ENCODE measurements around the gene SIPA1. TPM values are rescaled to one million over a fixed set of nuclear protein-coding genes. Genes with fewer than 3 reads are reported as not detected.
"Not testable (repeated sequence)": the region's sequence is repeated elsewhere in the genome, so short reads cannot be mapped to it uniquely, and the experiment has no call there.

SIPA1 gene
- total and polyA plus RNA-seq, 2 donors: 51.9 to 153 TPM

- Histone ChIP-seq H3K27me3 (ENCODE audit: control insufficient read depth in 2 of 2, insufficient read depth in 1 of 2, low read length in 1 of 2) (no peaks in the 10 kb centered on the region), H3K4me3 (ENCODE audit: low read length in 2 of 2) (no peak overlapping the region), H3K27ac (ENCODE audit: low read depth in 1 of 2, low read length in 1 of 2) (no peak overlapping the region), H3K9me3 (ENCODE audit: control insufficient read depth in 2 of 2, insufficient read depth in 1 of 2, low read length in 1 of 2) (no peaks in the 10 kb centered on the region), H3K36me3 (ENCODE audit: control insufficient read depth in 2 of 2, insufficient read depth in 2 of 2, low read length in 1 of 2) (peaks cover 61 to 66% of the 10 kb centered on the region in 2 donors), H3K4me1 (ENCODE audit: control insufficient read depth in 2 of 2, insufficient read depth in 2 of 2, low read length in 2 of 2) (peaks cover 9 to 22% of the 10 kb centered on the region in 2 donors)
- 97% methylated on average over 9 of the region's 9 CpGs for WGBS
- DNase-seq (ENCODE audit: low read depth in 6 of 9, low spot score in 9 of 9): no peak
Observed at GRCh38 chr11:65660038-65660437, 22.1 kb downstream of the SIPA1 start.

GRCh38 chr11:65660908-65661307 is 23.0 kb downstream of the SIPA1 start:
- DNase-seq (ENCODE audit: low read depth in 6 of 9, low spot score in 9 of 9); H3K4me3 ChIP-seq (ENCODE audit: low read length in 2 of 2); H3K27me3 ChIP-seq (ENCODE audit: control insufficient read depth in 2 of 2, insufficient read depth in 1 of 2, low read length in 1 of 2); H3K9me3 ChIP-seq (ENCODE audit: control insufficient read depth in 2 of 2, insufficient read depth in 1 of 2, low read length in 1 of 2); H3K27ac ChIP-seq (ENCODE audit: low read depth in 1 of 2, low read length in 1 of 2): not testable (repeated sequence)
- H3K36me3 ChIP-seq (ENCODE audit: control insufficient read depth in 2 of 2, insufficient read depth in 2 of 2, low read length in 1 of 2): peaks cover 53 to 57% of the 10 kb centered on the region in 2 donors
- H3K4me1 ChIP-seq (ENCODE audit: control insufficient read depth in 2 of 2, insufficient read depth in 2 of 2, low read length in 2 of 2): peaks cover 9 to 22% of the 10 kb centered on the region in 2 donors
- 98% methylated on average over 9 of the region's 9 CpGs for WGBS

DNA sequence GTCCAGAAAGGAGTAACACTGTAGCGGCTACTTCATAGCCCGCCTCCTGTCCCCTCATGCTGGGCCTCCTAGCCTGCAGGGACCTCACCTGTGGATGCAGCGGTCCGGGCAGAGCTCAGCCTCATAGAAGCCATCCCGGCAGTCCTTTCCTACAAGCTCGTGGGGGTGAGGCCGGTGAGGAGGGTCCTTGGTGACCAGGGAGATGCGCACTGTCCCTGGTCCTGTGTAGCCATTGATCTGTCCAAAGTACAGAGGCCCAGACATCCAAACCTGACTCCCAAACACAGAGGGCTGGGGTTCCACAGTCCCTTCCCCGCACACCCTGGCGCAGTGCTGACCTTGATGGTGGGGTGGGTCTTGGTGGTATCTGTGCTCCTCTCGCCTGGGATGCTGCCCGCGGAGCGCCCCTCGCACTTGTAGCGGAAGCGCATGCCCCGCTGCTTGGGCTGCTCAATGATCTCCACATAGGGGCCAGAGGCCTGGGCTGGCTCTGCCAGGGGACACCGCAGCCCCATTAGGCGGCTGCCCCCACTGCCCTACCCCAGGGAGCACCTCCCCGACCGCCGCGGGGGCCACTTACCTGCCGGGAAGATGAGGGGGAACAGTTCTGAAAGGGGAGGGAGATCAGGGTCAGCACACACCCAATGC is 23.8 kb downstream of the SIPA1 start:
- Histone ChIP-seq H3K27me3 (ENCODE audit: control insufficient read depth in 2 of 2, insufficient read depth in 1 of 2, low read length in 1 of 2) (no peaks in the 10 kb centered on the region), H3K4me3 (ENCODE audit: low read length in 2 of 2) (peak overlapping the region; percentile 93 to 97), H3K9me3 (ENCODE audit: control insufficient read depth in 2 of 2, insufficient read depth in 1 of 2, low read length in 1 of 2) (no peaks in the 10 kb centered on the region), H3K4me1 (ENCODE audit: control insufficient read depth in 2 of 2, insufficient read depth in 2 of 2, low read length in 2 of 2) (peaks cover 9 to 22% of the 10 kb centered on the region in 2 donors), H3K27ac (ENCODE audit: low read depth in 1 of 2, low read length in 1 of 2) (peak overlapping the region; percentile 70 to 90), H3K36me3 (ENCODE audit: control insufficient read depth in 2 of 2, insufficient read depth in 2 of 2, low read length in 1 of 2) (peaks cover 46 to 49% of the 10 kb centered on the region in 2 donors)
- 75% methylated on average over 25 of the region's 25 CpGs for WGBS
- DNase-seq (ENCODE audit: low read depth in 6 of 9, low spot score in 9 of 9): no peak

DNA sequence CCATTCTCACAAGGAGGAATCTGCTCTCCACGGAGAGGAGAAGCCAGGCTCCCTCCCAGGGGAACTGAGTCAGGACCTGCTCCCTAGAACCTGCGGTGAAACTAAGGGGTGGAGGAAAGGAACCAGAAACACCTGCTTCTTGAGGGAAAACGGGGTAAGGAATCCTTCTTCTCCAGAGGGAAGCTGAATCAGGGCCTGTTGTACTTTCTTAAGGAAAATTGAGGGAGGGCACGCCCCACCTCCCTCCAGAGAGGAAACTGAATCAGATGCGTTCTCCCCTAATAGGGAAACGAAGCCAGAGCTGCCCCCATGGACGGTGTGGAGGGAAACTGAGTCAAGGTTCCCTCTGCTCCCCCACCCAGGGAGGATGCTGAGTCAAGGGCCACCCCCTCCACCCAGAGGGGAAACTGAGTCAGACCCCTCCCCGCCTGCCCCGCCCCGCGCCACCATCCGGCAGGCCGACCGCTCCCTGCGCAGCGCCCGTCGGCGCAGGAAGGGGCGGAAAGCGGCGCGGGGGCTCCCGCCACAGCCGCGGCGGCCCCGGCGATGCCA is 24.4 kb downstream of the SIPA1 start:
- Histone ChIP-seq H3K9me3 (ENCODE audit: control insufficient read depth in 2 of 2, insufficient read depth in 1 of 2, low read length in 1 of 2) (no peaks in the 10 kb centered on the region), H3K36me3 (ENCODE audit: control insufficient read depth in 2 of 2, insufficient read depth in 2 of 2, low read length in 1 of 2) (peaks cover 41 to 43% of the 10 kb centered on the region in 2 donors), H3K4me3 (ENCODE audit: low read length in 2 of 2) (peak overlapping the region; percentile 93 to 97), H3K27me3 (ENCODE audit: control insufficient read depth in 2 of 2, insufficient read depth in 1 of 2, low read length in 1 of 2) (no peaks in the 10 kb centered on the region), H3K4me1 (ENCODE audit: control insufficient read depth in 2 of 2, insufficient read depth in 2 of 2, low read length in 2 of 2) (peaks cover 9 to 22% of the 10 kb centered on the region in 2 donors), H3K27ac (ENCODE audit: low read depth in 1 of 2, low read length in 1 of 2) (peak overlapping the region; percentile 70 to 90)
- DNase-seq (ENCODE audit: low read depth in 6 of 9, low spot score in 9 of 9): no peak
- 1% methylated on average over 29 of the region's 29 CpGs for WGBS

- under 1% methylated on average over 91 of the region's 91 CpGs for WGBS
- peaks cover 9 to 22% of the 10 kb centered on the region in 2 donors for H3K4me1 ChIP-seq (ENCODE audit: control insufficient read depth in 2 of 2, insufficient read depth in 2 of 2, low read length in 2 of 2)
- no peaks in the 10 kb centered on the region for H3K9me3 ChIP-seq (ENCODE audit: control insufficient read depth in 2 of 2, insufficient read depth in 1 of 2, low read length in 1 of 2)
- H3K36me3 ChIP-seq (ENCODE audit: control insufficient read depth in 2 of 2, insufficient read depth in 2 of 2, low read length in 1 of 2): peaks cover 34 to 36% of the 10 kb centered on the region in 2 donors
- DNase-seq (ENCODE audit: low read depth in 6 of 9, low spot score in 9 of 9): peak in 8 of 9 donors; percentile 62 to 92 (median 81)
- H3K27me3 ChIP-seq (ENCODE audit: control insufficient read depth in 2 of 2, insufficient read depth in 1 of 2, low read length in 1 of 2): no peaks in the 10 kb centered on the region
- peak within 1 kb of the TSS; percentile 93 to 97 for H3K4me3 ChIP-seq (ENCODE audit: low read length in 2 of 2)
- H3K27ac ChIP-seq (ENCODE audit: low read depth in 1 of 2, low read length in 1 of 2): peak within 1 kb of the TSS; percentile 90 to 93
Observed at GRCh38 chr11:65662799-65663638, 25.1 kb downstream of the SIPA1 start, which contains the start of gene RELA. Gene RELA (minus strand): TSS chr11:65662916. CDS start chr11:65662832, 84 bp downstream.

GRCh38 chr11:65663639-65664200 is 25.8 kb downstream of the SIPA1 start:
- H3K4me3 ChIP-seq (ENCODE audit: low read length in 2 of 2): peak overlapping the region; percentile 93 to 97
- 3% methylated on average over 15 of the region's 15 CpGs for WGBS
- DNase-seq (ENCODE audit: low read depth in 6 of 9, low spot score in 9 of 9): peak in 1 of 9 donors; percentile 60
- peaks cover 9 to 22% of the 10 kb centered on the region in 2 donors for H3K4me1 ChIP-seq (ENCODE audit: control insufficient read depth in 2 of 2, insufficient read depth in 2 of 2, low read length in 2 of 2)
- H3K36me3 ChIP-seq (ENCODE audit: control insufficient read depth in 2 of 2, insufficient read depth in 2 of 2, low read length in 1 of 2): peaks cover 27 to 29% of the 10 kb centered on the region in 2 donors
- H3K9me3 ChIP-seq (ENCODE audit: control insufficient read depth in 2 of 2, insufficient read depth in 1 of 2, low read length in 1 of 2): no peaks in the 10 kb centered on the region
- peak overlapping the region; percentile 90 to 93 for H3K27ac ChIP-seq (ENCODE audit: low read depth in 1 of 2, low read length in 1 of 2)
- H3K27me3 ChIP-seq (ENCODE audit: control insufficient read depth in 2 of 2, insufficient read depth in 1 of 2, low read length in 1 of 2): no peaks in the 10 kb centered on the region

- no peaks in the 10 kb centered on the region for H3K27me3 ChIP-seq (ENCODE audit: control insufficient read depth in 2 of 2, insufficient read depth in 1 of 2, low read length in 1 of 2)
- no peaks in the 10 kb centered on the region for H3K9me3 ChIP-seq (ENCODE audit: control insufficient read depth in 2 of 2, insufficient read depth in 1 of 2, low read length in 1 of 2)
- DNase-seq (ENCODE audit: low read depth in 6 of 9, low spot score in 9 of 9): no peak
- H3K27ac ChIP-seq (ENCODE audit: low read depth in 1 of 2, low read length in 1 of 2): no peak overlapping the region
- H3K36me3 ChIP-seq (ENCODE audit: control insufficient read depth in 2 of 2, insufficient read depth in 2 of 2, low read length in 1 of 2): no peaks in the 10 kb centered on the region
- no peaks in the 10 kb centered on the region for H3K4me1 ChIP-seq (ENCODE audit: control insufficient read depth in 2 of 2, insufficient read depth in 2 of 2, low read length in 2 of 2)
- no peak overlapping the region for H3K4me3 ChIP-seq (ENCODE audit: low read length in 2 of 2)
Observed at GRCh38 chr11:65672180-65672860, 34.4 kb downstream of the SIPA1 start.

DNA sequence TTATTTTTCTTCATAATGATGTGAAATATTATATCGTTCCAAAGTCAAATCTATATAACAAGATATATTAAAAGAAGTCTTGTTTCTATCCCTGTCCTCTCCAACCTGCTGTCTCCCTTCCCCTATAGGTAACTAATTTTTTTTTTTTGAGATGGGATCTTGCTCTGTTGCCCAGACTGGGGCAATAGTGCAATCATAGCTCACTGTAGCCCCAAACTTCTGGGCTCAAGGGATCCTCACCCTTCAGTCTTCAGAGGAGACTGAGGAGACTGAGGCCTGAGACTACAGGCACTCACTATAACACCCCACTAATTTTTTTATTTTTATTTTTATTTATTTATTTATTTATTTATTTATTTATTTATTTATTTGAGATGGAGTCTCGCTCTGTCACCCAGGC is 35.1 kb downstream of the SIPA1 start:
- H3K4me3 ChIP-seq (ENCODE audit: low read length in 2 of 2): no peak overlapping the region
- H3K36me3 ChIP-seq (ENCODE audit: control insufficient read depth in 2 of 2, insufficient read depth in 2 of 2, low read length in 1 of 2): no peaks in the 10 kb centered on the region
- no peak overlapping the region for H3K27ac ChIP-seq (ENCODE audit: low read depth in 1 of 2, low read length in 1 of 2)
- no peak for DNase-seq (ENCODE audit: low read depth in 6 of 9, low spot score in 9 of 9)
- H3K9me3 ChIP-seq (ENCODE audit: control insufficient read depth in 2 of 2, insufficient read depth in 1 of 2, low read length in 1 of 2): no peaks in the 10 kb centered on the region
- no peaks in the 10 kb centered on the region for H3K27me3 ChIP-seq (ENCODE audit: control insufficient read depth in 2 of 2, insufficient read depth in 1 of 2, low read length in 1 of 2)
- no peaks in the 10 kb centered on the region for H3K4me1 ChIP-seq (ENCODE audit: control insufficient read depth in 2 of 2, insufficient read depth in 2 of 2, low read length in 2 of 2)
- 92% methylated on average over 2 of the region's 2 CpGs for WGBS
